SH-SY5Y (cell line): ENCODE data around the gene CDH5.

Experiments used
- GATA2 ChIP-seq: IDR thresholded peaks from 2 replicates; pipeline ENCODE4 v1.6.1; 2011; ENCODE audit warnings: mild to moderate bottlenecking, low read depth, low read length
- GATA3 ChIP-seq: IDR thresholded peaks from 2 replicates; pipeline ENCODE4 v1.6.1; 2011; ENCODE audit warnings: low read depth, mild to moderate bottlenecking, low read length, moderate library complexity

GRCh38 chr16:66442502-66443268 is 76.2 kb downstream of the CDH5 start:
- TF ChIP-seq GATA2 (no peak), GATA3 (no peak)
